ENCODE measurements around the gene GBX1. TPM values are rescaled to one million over a fixed set of nuclear protein-coding genes. Genes with fewer than 3 reads are reported as not detected.

Gene GBX1
- total RNA-seq, 2 donors from 2014 or later: not detected

- H3K36me3 Mint-ChIP-seq (ENCODE audit: low read depth): peaks cover 43% of the 10 kb centered on the region
- Histone ChIP-seq H3K4me3 (ENCODE audit: low read length) (no peak overlapping the region), H3K9ac (ENCODE audit: extremely low read depth, low read length, poor library complexity, severe bottlenecking) (no peak overlapping the region), H3K4me1 (ENCODE audit: control insufficient read depth, insufficient read depth, low read length) (no peaks in the 10 kb centered on the region), H3K9me3 (ENCODE audit: control insufficient read depth, low read length) (no peaks in the 10 kb centered on the region), H3K27me3 (ENCODE audit: control insufficient read depth, insufficient read depth, low read length, poor library complexity, severe bottlenecking) (no peaks in the 10 kb centered on the region), H3K36me3 (ENCODE audit: control insufficient read depth, insufficient read depth, low read length) (peaks cover 52% of the 10 kb centered on the region), H3K27ac (ENCODE audit: low read depth, low read length) (no peak overlapping the region)
- H3K27me3 Mint-ChIP-seq (ENCODE audit: insufficient read depth): no peaks in the 10 kb centered on the region
- no peak overlapping the region for H3K27ac Mint-ChIP-seq
- no peak for DNase-seq
- no peaks in the 10 kb centered on the region for H3K9me3 Mint-ChIP-seq
- H3K4me1 Mint-ChIP-seq: peaks cover 18% of the 10 kb centered on the region
- H3K4me3 Mint-ChIP-seq: no peak overlapping the region
- TF ChIP-seq, protein P1, sequence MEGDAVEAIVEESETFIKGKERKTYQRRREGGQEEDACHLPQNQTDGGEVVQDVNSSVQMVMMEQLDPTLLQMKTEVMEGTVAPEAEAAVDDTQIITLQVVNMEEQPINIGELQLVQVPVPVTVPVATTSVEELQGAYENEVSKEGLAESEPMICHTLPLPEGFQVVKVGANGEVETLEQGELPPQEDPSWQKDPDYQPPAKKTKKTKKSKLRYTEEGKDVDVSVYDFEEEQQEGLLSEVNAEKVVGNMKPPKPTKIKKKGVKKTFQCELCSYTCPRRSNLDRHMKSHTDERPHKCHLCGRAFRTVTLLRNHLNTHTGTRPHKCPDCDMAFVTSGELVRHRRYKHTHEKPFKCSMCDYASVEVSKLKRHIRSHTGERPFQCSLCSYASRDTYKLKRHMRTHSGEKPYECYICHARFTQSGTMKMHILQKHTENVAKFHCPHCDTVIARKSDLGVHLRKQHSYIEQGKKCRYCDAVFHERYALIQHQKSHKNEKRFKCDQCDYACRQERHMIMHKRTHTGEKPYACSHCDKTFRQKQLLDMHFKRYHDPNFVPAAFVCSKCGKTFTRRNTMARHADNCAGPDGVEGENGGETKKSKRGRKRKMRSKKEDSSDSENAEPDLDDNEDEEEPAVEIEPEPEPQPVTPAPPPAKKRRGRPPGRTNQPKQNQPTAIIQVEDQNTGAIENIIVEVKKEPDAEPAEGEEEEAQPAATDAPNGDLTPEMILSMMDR (conservative IDR thresholded peaks at IDR 0.05): no peak
- WGBS, 2 experiments (ENCODE audit: insufficient coverage in 1 of 2, insufficient read length in 1 of 2): 95 to 99% methylated on average over 24 to 33 of the region's 33 CpGs
These were observed 31.3 kb downstream of the GBX1 start for GRCh38 chr7:151135866-151136843.

DNA sequence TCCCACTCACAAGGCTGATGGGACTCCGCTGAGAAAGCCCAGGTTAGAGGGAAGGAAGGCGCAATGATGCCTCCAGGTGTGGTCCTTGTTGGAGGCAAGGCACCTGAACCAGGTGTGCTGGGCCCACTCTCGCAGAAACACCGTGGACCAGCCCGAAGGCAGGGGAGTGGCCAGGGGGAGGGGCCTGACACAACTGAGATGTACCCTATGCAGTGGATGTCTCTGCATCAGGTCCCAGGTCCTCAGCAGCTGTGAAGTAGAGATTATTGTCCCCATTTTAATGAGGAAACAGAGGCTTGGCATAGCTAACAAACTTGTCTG is 32.0 kb downstream of the GBX1 start:
- WGBS, 2 experiments (ENCODE audit: insufficient coverage in 1 of 2, insufficient read length in 1 of 2): 93 to 98% methylated on average over 4 to 5 of the region's 5 CpGs
- Histone ChIP-seq H3K4me1 (ENCODE audit: control insufficient read depth, insufficient read depth, low read length) (no peaks in the 10 kb centered on the region), H3K9me3 (ENCODE audit: control insufficient read depth, low read length) (no peaks in the 10 kb centered on the region), H3K4me3 (ENCODE audit: low read length) (no peak overlapping the region), H3K36me3 (ENCODE audit: control insufficient read depth, insufficient read depth, low read length) (peaks cover 47% of the 10 kb centered on the region), H3K27ac (ENCODE audit: low read depth, low read length) (no peak overlapping the region), H3K27me3 (ENCODE audit: control insufficient read depth, insufficient read depth, low read length, poor library complexity, severe bottlenecking) (no peaks in the 10 kb centered on the region), H3K9ac (ENCODE audit: extremely low read depth, low read length, poor library complexity, severe bottlenecking) (no peak overlapping the region)
- peaks cover 43% of the 10 kb centered on the region for H3K36me3 Mint-ChIP-seq (ENCODE audit: low read depth)
- DNase-seq: no peak
- H3K27me3 Mint-ChIP-seq (ENCODE audit: insufficient read depth): no peaks in the 10 kb centered on the region
- TF ChIP-seq, protein P1 (conservative IDR thresholded peaks at IDR 0.05): no peak
- H3K9me3 Mint-ChIP-seq: no peaks in the 10 kb centered on the region
- H3K4me3 Mint-ChIP-seq: no peak overlapping the region
- H3K4me1 Mint-ChIP-seq: peaks cover 16% of the 10 kb centered on the region
- H3K27ac Mint-ChIP-seq: no peak overlapping the region

GRCh38 chr7:151134743-151135524 is 32.6 kb downstream of the GBX1 start:
- Histone ChIP-seq H3K27ac (ENCODE audit: low read depth, low read length) (no peak overlapping the region), H3K36me3 (ENCODE audit: control insufficient read depth, insufficient read depth, low read length) (peaks cover 41% of the 10 kb centered on the region), H3K9ac (ENCODE audit: extremely low read depth, low read length, poor library complexity, severe bottlenecking) (no peak overlapping the region), H3K4me3 (ENCODE audit: low read length) (no peak overlapping the region), H3K9me3 (ENCODE audit: control insufficient read depth, low read length) (no peaks in the 10 kb centered on the region), H3K4me1 (ENCODE audit: control insufficient read depth, insufficient read depth, low read length) (no peaks in the 10 kb centered on the region), H3K27me3 (ENCODE audit: control insufficient read depth, insufficient read depth, low read length, poor library complexity, severe bottlenecking) (no peaks in the 10 kb centered on the region)
- Mint-ChIP-seq H3K27me3 (ENCODE audit: insufficient read depth) (no peaks in the 10 kb centered on the region), H3K27ac (no peak overlapping the region), H3K4me1 (peaks cover 16% of the 10 kb centered on the region), H3K9me3 (no peaks in the 10 kb centered on the region), H3K36me3 (ENCODE audit: low read depth) (peaks cover 46% of the 10 kb centered on the region), H3K4me3 (no peak overlapping the region)
- 95 to 100% methylated on average over 10 to 14 of the region's 14 CpGs for WGBS, 2 experiments (ENCODE audit: insufficient coverage in 1 of 2, insufficient read length in 1 of 2)
- TF ChIP-seq, protein P1 (conservative IDR thresholded peaks at IDR 0.05): no peak
- no peak for DNase-seq

Data from endodermal cell (in vitro differentiated cells).